IPS-NIHi11 (cell line): ENCODE data around the gene SH3RF1.

Experiments used
- DNase-seq: peaks from one replicate; pipeline ENCODE4 v3.0.0; 2012; ENCODE audit warnings: mixed read lengths, low spot score

SH3RF1 gene

GRCh38 chr4:169251291-169252235 is 19.2 kb downstream of the SH3RF1 start:
- peak; percentile 59 for DNase-seq

DNA sequence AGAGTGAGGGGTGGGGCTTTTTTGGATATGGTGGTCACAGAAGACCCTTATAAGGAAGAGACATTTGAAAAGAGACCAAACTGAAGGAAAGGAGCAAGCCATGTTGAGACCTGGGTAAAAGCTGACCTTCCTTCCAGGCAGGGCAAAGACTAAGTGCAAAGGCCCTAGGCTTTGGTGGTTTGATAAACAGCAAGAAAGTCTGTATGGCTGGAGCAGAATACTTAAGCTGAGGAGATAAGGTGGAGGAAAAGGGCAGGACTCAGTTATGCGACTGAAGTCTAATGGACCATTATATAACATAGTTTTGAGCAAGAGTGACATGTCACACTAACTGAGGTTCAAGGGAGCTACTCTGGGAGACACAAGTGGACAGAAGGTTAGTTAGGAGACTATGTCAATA is 20.0 kb downstream of the SH3RF1 start:
- no peak for DNase-seq

DNA sequence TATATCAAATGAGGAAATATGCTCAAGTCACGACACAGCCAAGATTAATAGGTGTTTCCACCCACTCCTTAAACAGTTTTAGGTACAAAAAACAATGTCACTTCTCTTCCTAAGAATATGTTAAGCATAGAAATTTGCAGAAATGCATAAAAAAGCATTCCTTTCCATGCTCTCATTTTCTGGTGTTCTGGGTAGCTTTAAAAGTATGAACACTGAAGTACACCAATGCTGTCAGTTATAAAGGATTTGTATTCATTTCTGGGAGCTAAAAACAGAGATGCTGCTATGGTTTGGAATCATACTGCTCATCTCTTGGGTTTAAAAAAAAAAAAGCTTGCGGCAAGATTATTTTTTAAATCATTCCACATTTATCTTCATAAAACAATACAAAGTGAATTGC is 20.8 kb downstream of the SH3RF1 start:
- no peak for DNase-seq

- DNase-seq, result no peak
Measured at GRCh38 chr4:169249214-169249973, 21.4 kb downstream of the SH3RF1 start.

DNA sequence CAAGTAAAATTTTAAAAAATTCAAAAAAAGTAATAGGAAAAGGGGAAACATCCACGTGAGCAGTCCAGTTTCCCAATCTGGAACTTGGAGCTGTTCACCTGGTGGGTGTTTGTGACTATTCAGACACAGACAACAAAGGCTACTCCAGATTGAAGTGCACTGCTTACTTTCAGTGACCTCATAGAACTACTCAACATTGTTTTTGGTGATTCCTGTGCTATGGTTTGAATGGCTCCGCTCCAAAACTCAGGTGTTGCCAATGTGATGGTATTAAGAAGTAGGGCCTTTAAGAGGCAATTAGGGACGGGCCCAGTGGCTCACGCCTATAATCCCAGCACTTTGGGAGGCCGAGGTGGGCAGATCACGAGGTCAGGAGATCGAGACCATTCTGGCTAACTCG is 22.1 kb downstream of the SH3RF1 start:
- no peak for DNase-seq

GRCh38 chr4:169246957-169247396 is 23.8 kb downstream of the SH3RF1 start:
- no peak for DNase-seq

- no peak for DNase-seq
Measured at GRCh38 chr4:169246279-169246678, 24.5 kb downstream of the SH3RF1 start.

- no peak for DNase-seq
Measured at GRCh38 chr4:169245061-169245460, 25.7 kb downstream of the SH3RF1 start.

DNA sequence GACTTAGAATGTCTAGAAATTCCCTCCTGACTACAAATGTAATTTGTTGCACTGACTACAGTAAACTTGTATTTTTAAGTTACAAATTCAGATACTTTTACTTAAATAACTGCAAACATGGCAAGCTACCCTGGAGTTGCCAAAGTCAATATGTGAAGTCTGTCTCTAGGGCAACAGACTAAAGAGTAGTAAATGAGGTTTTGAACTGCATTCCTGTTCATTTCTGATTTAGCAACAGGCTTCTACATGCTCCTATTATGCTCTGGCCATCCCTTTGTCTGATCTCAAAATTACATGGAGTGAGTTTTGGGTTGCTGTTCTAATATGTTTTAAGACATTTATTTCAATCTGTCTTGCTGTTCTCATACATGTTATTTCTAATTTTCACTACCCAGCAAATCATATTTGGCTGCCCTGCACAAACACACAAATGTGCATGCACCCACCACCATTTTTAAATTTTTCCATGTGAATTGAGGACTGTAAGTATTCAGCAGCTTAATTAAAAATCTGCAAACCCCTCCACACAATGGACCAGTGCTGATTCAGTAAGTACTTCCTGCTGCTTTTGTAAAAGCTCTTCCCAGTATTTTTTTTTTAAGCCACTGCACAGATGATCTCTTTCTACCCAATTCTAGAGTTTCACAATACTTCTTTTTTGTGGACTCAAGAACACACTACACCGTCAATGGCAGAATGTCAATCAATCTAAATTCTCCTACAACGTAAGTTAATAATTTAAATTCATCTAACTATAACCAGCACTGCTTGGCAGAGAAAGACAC is 26.7 kb downstream of the SH3RF1 start:
- DNase-seq, result no peak

GRCh38 chr4:169241464-169241863 is 29.3 kb downstream of the SH3RF1 start:
- no peak for DNase-seq

DNA sequence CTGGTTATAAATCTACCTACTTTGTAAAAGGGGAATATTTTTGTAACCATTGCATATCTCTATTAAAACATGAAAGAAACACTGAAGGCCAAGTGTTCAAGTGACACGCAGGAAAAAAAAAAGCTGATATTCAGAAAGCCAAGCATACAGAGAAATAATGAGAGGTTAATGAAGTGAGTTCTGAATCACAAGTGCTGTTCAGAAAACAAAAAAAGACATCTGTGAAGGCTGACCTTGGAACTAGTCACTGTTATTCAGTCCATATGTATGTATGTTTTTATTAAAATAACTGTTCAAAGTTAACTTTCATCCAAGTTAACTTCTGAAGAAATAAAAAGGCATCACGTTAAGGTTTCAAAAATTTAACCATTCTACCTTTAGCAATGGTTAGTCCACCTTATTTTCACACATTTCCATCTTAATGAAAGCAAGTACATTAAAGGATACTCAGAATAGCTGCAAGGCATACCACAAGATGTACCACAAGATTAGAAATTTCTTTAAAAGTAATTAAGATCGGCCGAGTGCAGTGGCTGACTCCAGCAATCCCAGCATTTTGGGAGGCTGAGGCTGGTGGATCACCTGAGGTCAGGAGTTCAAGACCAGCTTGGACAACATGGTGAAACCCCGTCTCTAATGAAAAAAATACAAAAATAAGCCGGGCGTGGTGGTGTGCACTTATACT is 31.4 kb downstream of the SH3RF1 start:
- DNase-seq, result no peak

- no peak for DNase-seq
Measured at GRCh38 chr4:169238445-169238844, 32.3 kb downstream of the SH3RF1 start.

DNA sequence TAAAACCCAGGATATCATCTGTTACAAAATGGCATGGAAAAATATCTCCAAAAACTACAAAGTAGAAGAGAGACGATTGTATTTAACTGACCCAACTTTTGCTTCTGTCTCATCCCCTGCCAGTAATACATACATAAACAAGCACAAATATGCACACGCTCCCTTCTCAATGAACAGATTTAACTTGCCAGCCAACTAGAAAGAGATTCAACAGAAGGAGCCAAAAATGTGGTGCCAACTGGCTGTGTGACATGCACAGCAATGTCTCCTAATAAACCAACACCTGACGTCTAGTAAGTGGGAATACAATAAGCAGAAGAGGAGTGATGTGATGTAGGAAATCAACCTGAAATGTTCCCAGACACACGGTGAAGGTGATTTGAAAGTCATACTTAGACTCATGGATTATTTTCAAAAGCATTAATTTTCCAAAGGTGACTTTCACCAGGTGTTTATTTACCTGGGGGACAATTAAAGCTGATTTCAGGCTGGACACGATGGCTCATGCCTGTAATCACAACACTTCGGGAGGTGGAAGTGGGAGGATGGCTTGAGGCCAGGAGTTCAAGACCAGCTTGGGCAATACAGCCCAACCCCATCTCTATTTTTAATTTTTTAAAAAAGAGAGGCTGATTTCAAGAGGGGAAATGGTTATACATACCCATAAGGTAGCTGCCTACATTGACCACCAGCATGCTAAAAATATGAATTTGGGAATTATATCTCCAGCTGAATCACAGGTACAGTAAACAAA is 33.7 kb downstream of the SH3RF1 start:
- DNase-seq, result no peak

GRCh38 chr4:169236078-169236477 is 34.7 kb downstream of the SH3RF1 start:
- no peak for DNase-seq

DNA sequence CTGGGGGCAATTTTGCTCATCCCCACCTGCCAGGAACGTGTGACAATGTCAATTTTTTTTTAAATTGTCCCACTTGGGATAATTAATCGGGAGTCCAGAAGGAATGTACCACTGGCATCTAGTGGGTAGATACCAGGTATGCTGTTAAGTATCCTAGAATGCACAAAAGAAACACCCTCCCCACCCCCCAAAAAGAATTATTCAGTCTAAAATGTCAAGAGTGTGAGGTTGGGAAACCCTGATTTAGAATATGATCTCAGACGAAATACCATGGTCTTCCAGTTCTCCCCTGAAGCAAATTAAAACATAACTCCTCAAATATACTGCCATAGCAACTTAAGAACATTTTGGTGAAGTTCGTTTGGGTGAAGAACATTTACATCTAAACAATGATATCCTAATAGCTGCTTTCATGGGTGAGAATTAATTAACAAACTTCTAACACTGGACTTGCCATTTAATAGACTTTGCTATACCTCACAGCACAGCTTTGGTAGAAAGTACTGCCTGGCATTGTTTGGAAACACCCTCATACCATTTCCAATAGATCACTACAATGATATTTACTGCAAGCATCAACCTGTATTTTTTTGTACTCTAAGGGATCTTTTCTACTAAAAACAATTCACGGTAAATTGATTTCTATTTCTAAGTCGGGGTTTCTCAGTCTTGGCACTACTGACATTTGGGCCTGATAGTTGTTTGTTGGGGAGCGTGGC is 36.5 kb downstream of the SH3RF1 start:
- no peak for DNase-seq

DNA sequence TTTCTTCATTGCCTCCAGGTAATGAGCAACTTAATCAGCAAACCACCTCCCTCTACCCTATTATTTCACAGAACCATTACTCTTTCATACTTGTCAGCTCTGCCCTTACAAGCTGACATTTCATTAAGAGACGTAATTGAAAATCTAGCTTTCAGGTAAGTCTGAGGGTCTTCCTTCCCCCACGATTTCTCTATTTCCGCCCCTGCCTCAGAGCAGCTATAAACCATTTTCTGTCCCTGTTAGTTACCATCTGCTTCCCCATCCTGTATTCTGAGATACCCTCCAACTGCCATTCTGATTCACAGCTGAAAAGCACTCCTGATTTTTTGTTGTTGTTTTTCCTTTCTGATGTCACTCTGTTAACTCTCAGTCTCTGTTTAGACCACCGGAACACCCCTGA is 37.1 kb downstream of the SH3RF1 start:
- DNase-seq, result no peak

DNA sequence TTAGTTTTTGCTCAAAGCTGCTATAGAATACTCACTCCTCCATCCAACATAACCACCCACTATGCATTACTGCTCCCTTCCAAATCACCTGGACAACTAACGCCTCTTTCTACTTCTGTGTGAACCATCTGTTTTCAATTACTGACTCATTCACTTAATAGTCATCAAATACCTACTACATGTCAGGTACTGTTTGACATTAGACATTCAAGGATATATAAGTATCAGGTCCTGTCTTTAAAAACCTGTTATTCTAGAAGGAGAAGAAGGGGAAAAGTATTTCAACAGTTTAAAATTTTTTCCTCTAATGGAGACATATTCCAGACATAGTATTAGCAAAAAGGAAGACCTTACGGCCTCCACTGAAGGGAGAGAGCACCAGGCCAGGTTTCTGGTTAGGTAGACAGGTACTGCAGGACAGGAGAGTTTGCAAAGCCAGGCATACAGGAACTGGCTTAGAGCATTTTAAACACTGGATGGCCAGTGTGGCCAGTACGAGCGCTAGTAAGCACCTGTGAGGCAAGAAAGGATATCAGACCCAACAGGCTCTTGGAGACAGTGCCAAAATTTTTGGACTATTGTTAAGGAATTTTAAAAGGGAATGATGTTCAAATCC is 39.0 kb downstream of the SH3RF1 start:
- DNase-seq, result no peak

GRCh38 chr4:169229571-169230028 is 41.2 kb downstream of the SH3RF1 start:
- peak; percentile 21 for DNase-seq

DNA sequence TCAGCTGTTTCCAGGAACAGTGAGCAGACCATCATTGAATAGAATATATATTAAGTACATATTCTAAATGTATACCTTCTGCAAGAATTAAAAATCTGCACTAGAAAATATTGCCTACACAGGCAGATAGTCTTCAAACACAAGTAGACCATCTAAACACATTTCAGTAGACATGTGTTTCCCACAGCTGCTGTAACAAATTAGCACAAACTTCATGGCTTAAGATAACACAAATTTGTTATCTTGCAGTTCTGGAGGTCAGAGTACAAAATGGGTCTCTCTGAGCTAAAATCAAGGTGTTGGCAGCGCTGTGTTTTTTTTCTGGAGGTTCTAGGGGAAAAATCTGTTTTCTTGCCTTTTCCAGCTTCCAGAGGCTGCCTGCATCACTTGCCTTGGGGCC is 42.7 kb downstream of the SH3RF1 start:
- DNase-seq, result no peak

GRCh38 chr4:169226565-169226964 is 44.2 kb downstream of the SH3RF1 start:
- no peak for DNase-seq
